HepG2 (cell line): Measurements from ENCODE around the gene ALDH3B2. TPM values are rescaled to one million over a fixed set of nuclear protein-coding genes. Genes with fewer than 3 reads are reported as not detected.

Experiments
- ATAC-seq: fragments of 200-7000 bp; cut with Tn5 transposase; 3 replicates; pipeline ENCODE4 v1.9.1; 2020; ENCODE audit warnings: mild to moderate bottlenecking, moderate library complexity
- BruUV-seq: library from RNA; stranded (reverse); fragments of 400-500 nt; replicated peaks from 2 replicates; lab custom pipeline; 2021; lab: Mats Ljungman, UMichigan
- CTCF ChIA-PET: fragments of 300-600 bp; formaldehyde crosslinking; extraction: SDS; loops from one replicate; lab custom pipeline; 2021; ENCODE audit warnings: low total read pairs, inconsistent platforms, low intra/inter-chr PET ratio; lab: Yijun Ruan, JAX
- POLR2A ChIA-PET: fragments of 350-600 bp; sonication (Branson Sonifier 250); formaldehyde crosslinking; loops from one replicate; lab custom pipeline; 2020; ENCODE audit warnings: antibody characterized with exemption, inconsistent platforms; lab: Yijun Ruan, JAX
- DNase-seq: peaks from one replicate; pipeline ENCODE4 v3.0.0-alpha.2; 2015; ENCODE audit warnings: low spot score
- FAIRE-seq: peaks from 3 replicates; lab custom pipeline; 2011; peaks lifted over from hg19 to GRCh38; lab: Jason Lieb, UNC
- H2AFZ ChIP-seq: one replicate; pipeline ENCODE4 v1.6.1; 2011; ENCODE audit warnings: low read length, inconsistent platforms
- H3K27ac ChIP-seq: fragments of 300-600 bp; 3 replicates; pipeline ENCODE4 v1.8.0; 2011; ENCODE audit warnings: mixed run types, mild to moderate bottlenecking, mixed read lengths, low read length, inconsistent platforms; ENCODE audit not compliant: insufficient read depth; ENCODE audit errors: extremely low read length
- H3K27me3 ChIP-seq, 2 experiments: fragments of 200-600 bp in 1 of 2; 2 replicates in 1 of 2; 3 replicates in 1 of 2; pipeline versions ENCODE4 v1.6.0 to v1.8.0; 2011; ENCODE audit warnings: low read length in 2 of 2, mild to moderate bottlenecking in 2 of 2, moderate library complexity in 2 of 2, inconsistent platforms in 1 of 2; ENCODE audit not compliant: insufficient read depth in 2 of 2, control insufficient read depth in 1 of 2
- H3K36me3 ChIP-seq, 2 experiments: fragments of 200-600 bp in 1 of 2; replicated peaks in 1 of 2; 2 replicates in 1 of 2; 3 replicates in 1 of 2; pipeline versions ENCODE4 v1.5.1 to v1.8.0; 2011; ENCODE audit warnings: low read length in 2 of 2, inconsistent platforms in 1 of 2; ENCODE audit not compliant: insufficient read depth in 2 of 2, control insufficient read depth in 1 of 2
- H3K4me1 ChIP-seq: 2 replicates; pipeline ENCODE4 v1.5.1; 2012; ENCODE audit warnings: low read length, inconsistent platforms; ENCODE audit not compliant: insufficient read depth
- H3K4me2 ChIP-seq: 2 replicates; pipeline ENCODE4 v1.6.0; 2011; ENCODE audit warnings: low read depth, low read length, inconsistent platforms
- H3K4me3 ChIP-seq, 3 experiments: fragments of 200-600 bp in 1 of 3; sonication (generic), shearing (Covaris generic) in 1 of 3; replicated peaks in 1 of 3; 2 replicates each; pipeline ENCODE4 v1.5.1; 2011 to 2016; ENCODE audit warnings: low read length in 3 of 3, inconsistent platforms in 2 of 3, low read depth in 2 of 3, mild to moderate bottlenecking in 2 of 3, control low read depth in 1 of 3, mixed read lengths in 1 of 3; ENCODE audit not compliant: insufficient read depth in 1 of 3
- H3K79me2 ChIP-seq: one replicate; pipeline ENCODE4 v1.6.1; 2011; ENCODE audit warnings: low read length, inconsistent platforms; ENCODE audit not compliant: insufficient read depth
- H3K9ac ChIP-seq: 2 replicates; pipeline ENCODE4 v1.6.0; 2011; ENCODE audit warnings: mild to moderate bottlenecking, low read depth, low read length, inconsistent platforms; ENCODE audit not compliant: insufficient read depth
- H3K9me3 ChIP-seq: 2 replicates; pipeline ENCODE4 v1.5.1; 2012; ENCODE audit warnings: mild to moderate bottlenecking, low read length
- H4K20me1 ChIP-seq: 2 replicates; pipeline ENCODE4 v1.6.0; 2011; ENCODE audit warnings: inconsistent platforms, mild to moderate bottlenecking, low read length, moderate library complexity; ENCODE audit not compliant: insufficient read depth
- GATA4 ChIP-seq: sonication (generic); IDR thresholded peaks from 2 replicates; pipeline ENCODE4 v1.6.1; 2016; ENCODE audit warnings: antibody characterized with exemption, low read depth, borderline replicate concordance
- KDM2A ChIP-seq: sonication (generic); formaldehyde crosslinking; IDR thresholded peaks from 2 replicates; pipeline ENCODE4 v1.4.0; 2020; ENCODE audit warnings: low read depth, missing genetic modification reagents, borderline replicate concordance
- MIXL1 ChIP-seq: IDR thresholded peaks from 2 replicates; pipeline ENCODE4 v1.6.1; 2016
- MTF1 ChIP-seq: sonication (generic); formaldehyde crosslinking; IDR thresholded peaks from 2 replicates; pipeline ENCODE4 v1.5.0; 2020; ENCODE audit warnings: missing genetic modification reagents
- NFIC ChIP-seq: IDR thresholded peaks from 2 replicates; pipeline ENCODE4 v1.6.1; 2012; ENCODE audit warnings: mild to moderate bottlenecking, low read length, inconsistent platforms
- NR3C1 ChIP-seq: sonication (generic); formaldehyde crosslinking; IDR thresholded peaks from 2 replicates; pipeline ENCODE4 v1.4.0; 2020; ENCODE audit warnings: missing genetic modification reagents
- RFX1 ChIP-seq: fragments of 450-650 bp; IDR thresholded peaks from 2 replicates; pipeline ENCODE4 v1.6.1; 2017
- SP1 ChIP-seq, 2 experiments: fragments of 450-650 bp in 1 of 2; sonication (generic) in 1 of 2; formaldehyde crosslinking in 1 of 2; IDR thresholded peaks; 2 replicates each; pipeline versions ENCODE4 v1.4.0 to v1.6.1; 2016 to 2020; ENCODE audit warnings: missing genetic modification reagents in 1 of 2
- WGBS: methylation state at CpG from one replicate; pipeline ENCODE4 v1.1.6; 2017; ENCODE audit warnings: low lambda C conversion rate; 5-methylcytosine and 5-hydroxymethylcytosine counted together
- in situ Hi-C: cut with HindIII; loops from 2 replicates; pipeline ENCODE4 v1.10.0; 2017; ENCODE audit warnings: low pct_unique_long_range_greater_than_20kb; ENCODE audit not compliant: extremely low pct_ligation_motif_present
- intact Hi-C: fragments of 100-400 bp; cut with micrococcal nuclease; formaldehyde crosslinking; loops from one replicate; pipeline ENCODE4 v1.10.0; 2022; ENCODE audit not compliant: unreplicated experiment
- polyA plus RNA-seq, 8 experiments: library from polyadenylated mRNA; depleted of rRNA in 3 of 8; stranded (reverse) in 7 of 8; unstranded in 1 of 8; fragments of >200 nt; fragmentation: Illumina TruSeq in 4 of 8; extraction: Trizol in 4 of 8; gene quantifications; 2 replicates each; pipeline versions ENCODE4 v1.2.1 to v1.2.3, GENCODE V29; 2011 to 2016; ENCODE audit warnings: low read depth in 4 of 8, missing spikeins in 1 of 8, mixed read lengths in 1 of 8; ENCODE audit not compliant: insufficient read depth in 1 of 8
- total RNA-seq, 5 experiments: library from RNA; depleted of rRNA; stranded (reverse); fragments of >200 nt; fragmentation: Illumina TruSeq; extraction: Trizol; gene quantifications; 2 replicates each; pipeline ENCODE4 v1.2.3, GENCODE V29; 2016; ENCODE audit warnings: low read depth in 1 of 5
- TF ChIP-seq, protein P1 (sequence below): sonication (generic); formaldehyde crosslinking; IDR thresholded peaks from 2 replicates; pipeline ENCODE4 v1.4.0; 2020; ENCODE audit warnings: low read depth, mild to moderate bottlenecking, missing genetic modification reagents
- TF ChIP-seq, protein P2 (sequence below): fragments of 450-650 bp; IDR thresholded peaks from 2 replicates; pipeline ENCODE4 v1.6.1; 2017
- TF ChIP-seq, protein P3 (sequence below): sonication (generic); formaldehyde crosslinking; IDR thresholded peaks from 2 replicates; pipeline ENCODE4 v1.4.0; 2020; ENCODE audit warnings: mild to moderate bottlenecking, missing genetic modification reagents
- TF ChIP-seq, protein P4 (sequence below): IDR thresholded peaks from 2 replicates; pipeline ENCODE4 v1.6.1; 2016

Gene ALDH3B2
- total and polyA plus RNA-seq, 2 of the 13 experiments (the other 11 are each of a cell fraction or from before 2014, with no cell fraction given), result not detected

DNA sequence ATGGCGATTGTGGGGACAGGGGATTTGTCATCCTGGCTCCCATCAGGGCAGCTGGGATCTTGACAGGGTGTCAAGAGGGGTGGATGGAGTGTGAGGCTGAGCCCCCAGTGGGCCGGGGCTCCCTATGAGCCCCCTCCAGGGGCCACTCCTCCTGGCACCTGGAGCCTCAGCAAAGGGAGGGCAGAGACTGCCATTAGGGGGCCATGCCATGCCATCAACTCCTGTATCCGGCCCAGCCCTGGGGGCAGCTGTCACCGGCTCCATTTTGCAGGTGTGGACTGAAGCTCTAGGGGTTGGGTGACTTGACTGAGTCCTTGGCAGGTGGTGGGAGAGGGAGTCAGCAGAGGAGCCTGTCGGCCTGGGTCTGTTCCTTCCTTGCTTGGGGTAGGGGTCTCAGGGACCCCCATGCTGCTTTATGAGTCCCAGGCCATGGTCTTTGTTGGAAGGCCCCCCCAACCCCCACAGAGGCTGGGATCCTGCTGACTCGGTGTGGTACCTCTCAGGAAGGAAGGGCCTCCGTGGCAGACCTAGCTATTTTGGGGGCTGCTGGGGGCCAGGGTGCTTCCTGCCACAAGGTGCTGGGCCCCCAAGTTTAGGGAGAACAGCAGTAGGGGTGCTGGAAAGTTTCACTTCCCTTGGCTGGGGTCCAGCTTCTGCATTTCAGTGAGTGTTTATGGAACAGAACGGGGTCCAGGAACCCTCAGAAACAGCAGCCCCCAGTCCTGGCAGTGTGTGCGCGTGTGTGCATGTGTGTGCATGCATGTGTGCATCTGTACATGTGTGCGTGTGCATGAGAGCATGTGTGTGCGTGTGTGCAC is 25.4 kb downstream of the ALDH3B2 start (continued):
- TF ChIP-seq, protein P1, sequence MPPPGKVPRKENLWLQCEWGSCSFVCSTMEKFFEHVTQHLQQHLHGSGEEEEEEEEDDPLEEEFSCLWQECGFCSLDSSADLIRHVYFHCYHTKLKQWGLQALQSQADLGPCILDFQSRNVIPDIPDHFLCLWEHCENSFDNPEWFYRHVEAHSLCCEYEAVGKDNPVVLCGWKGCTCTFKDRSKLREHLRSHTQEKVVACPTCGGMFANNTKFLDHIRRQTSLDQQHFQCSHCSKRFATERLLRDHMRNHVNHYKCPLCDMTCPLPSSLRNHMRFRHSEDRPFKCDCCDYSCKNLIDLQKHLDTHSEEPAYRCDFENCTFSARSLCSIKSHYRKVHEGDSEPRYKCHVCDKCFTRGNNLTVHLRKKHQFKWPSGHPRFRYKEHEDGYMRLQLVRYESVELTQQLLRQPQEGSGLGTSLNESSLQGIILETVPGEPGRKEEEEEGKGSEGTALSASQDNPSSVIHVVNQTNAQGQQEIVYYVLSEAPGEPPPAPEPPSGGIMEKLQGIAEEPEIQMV (CRISPR knock-in tag), result no peak

- Histone ChIP-seq H3K9me3 (no peaks in the 10 kb centered on the region), H3K79me2 (no peaks in the 10 kb centered on the region), H3K4me3 (no peak overlapping the region), H3K9ac (no peak overlapping the region), H4K20me1 (no peaks in the 10 kb centered on the region), H3K4me2 (no peak overlapping the region), H3K27me3 (no peaks in the 10 kb centered on the region), H3K4me1 (peaks cover 26% of the 10 kb centered on the region), H3K27ac (no peak overlapping the region), H3K36me3 (no peaks in the 10 kb centered on the region), H2AFZ (no peak overlapping the region)
- peak; percentile 51 for FAIRE-seq
- peak; percentile 56 for DNase-seq
- in situ Hi-C loops (no loop called here), intact Hi-C loops (loop anchor here (1.0 kb wide), 1 partner anchor 11 kb away; no protein-coding TSS in a partner anchor)
- POLR2A ChIA-PET, result interaction anchor here (2.3 kb wide), 1 partner anchor 17 kb away, joined by 27 read pairs; the partner anchor contains the start of gene NUDT8
- ATAC-seq, result peak; percentile 99
- no TSS peak for BruUV-seq
- WGBS, result 27% methylated on average over 1 of the region's 12 CpGs
- CTCF ChIA-PET, result interaction anchor here (1.3 to 1.5 kb wide), 2 partner anchors 12 to 17 kb away, joined by 3 to 19 read pairs; no protein-coding TSS in a partner anchor
- TF ChIP-seq NR3C1 (CRISPR knock-in tag) (no peak), RFX1 (no peak), GATA4 (no peak), SP1 (IDR thresholded peaks at IDR 0.05) (no peak), SP1 (CRISPR knock-in tag; IDR thresholded peaks at IDR 0.05) (no peak), KDM2A (CRISPR knock-in tag) (peak; percentile 30; the same call in 1 of the 2 replicates), NFIC (no peak), MIXL1 (CRISPR knock-in tag) (no peak), MTF1 (CRISPR knock-in tag) (no peak)
- TF ChIP-seq, protein P2, sequence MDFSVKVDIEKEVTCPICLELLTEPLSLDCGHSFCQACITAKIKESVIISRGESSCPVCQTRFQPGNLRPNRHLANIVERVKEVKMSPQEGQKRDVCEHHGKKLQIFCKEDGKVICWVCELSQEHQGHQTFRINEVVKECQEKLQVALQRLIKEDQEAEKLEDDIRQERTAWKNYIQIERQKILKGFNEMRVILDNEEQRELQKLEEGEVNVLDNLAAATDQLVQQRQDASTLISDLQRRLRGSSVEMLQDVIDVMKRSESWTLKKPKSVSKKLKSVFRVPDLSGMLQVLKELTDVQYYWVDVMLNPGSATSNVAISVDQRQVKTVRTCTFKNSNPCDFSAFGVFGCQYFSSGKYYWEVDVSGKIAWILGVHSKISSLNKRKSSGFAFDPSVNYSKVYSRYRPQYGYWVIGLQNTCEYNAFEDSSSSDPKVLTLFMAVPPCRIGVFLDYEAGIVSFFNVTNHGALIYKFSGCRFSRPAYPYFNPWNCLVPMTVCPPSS, result no peak
- TF ChIP-seq, protein P3, sequence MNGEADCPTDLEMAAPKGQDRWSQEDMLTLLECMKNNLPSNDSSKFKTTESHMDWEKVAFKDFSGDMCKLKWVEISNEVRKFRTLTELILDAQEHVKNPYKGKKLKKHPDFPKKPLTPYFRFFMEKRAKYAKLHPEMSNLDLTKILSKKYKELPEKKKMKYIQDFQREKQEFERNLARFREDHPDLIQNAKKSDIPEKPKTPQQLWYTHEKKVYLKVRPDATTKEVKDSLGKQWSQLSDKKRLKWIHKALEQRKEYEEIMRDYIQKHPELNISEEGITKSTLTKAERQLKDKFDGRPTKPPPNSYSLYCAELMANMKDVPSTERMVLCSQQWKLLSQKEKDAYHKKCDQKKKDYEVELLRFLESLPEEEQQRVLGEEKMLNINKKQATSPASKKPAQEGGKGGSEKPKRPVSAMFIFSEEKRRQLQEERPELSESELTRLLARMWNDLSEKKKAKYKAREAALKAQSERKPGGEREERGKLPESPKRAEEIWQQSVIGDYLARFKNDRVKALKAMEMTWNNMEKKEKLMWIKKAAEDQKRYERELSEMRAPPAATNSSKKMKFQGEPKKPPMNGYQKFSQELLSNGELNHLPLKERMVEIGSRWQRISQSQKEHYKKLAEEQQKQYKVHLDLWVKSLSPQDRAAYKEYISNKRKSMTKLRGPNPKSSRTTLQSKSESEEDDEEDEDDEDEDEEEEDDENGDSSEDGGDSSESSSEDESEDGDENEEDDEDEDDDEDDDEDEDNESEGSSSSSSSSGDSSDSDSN, result peak; percentile 45; the same call in 1 of the 2 replicates
- TF ChIP-seq, protein P4, sequence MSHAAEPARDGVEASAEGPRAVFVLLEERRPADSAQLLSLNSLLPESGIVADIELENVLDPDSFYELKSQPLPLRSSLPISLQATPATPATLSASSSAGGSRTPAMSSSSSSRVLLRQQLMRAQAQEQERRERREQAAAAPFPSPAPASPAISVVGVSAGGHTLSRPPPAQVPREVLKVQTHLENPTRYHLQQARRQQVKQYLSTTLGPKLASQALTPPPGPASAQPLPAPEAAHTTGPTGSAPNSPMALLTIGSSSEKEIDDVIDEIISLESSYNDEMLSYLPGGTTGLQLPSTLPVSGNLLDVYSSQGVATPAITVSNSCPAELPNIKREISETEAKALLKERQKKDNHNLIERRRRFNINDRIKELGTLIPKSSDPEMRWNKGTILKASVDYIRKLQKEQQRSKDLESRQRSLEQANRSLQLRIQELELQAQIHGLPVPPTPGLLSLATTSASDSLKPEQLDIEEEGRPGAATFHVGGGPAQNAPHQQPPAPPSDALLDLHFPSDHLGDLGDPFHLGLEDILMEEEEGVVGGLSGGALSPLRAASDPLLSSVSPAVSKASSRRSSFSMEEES (CRISPR knock-in tag), result no peak
Measured at GRCh38 chr11:67648140-67648795, 26.2 kb downstream of the ALDH3B2 start.
